Sciatic nerve (tissue), 2 donors: ENCODE measurements around the gene ASPSCR1. TPM values are rescaled to one million over a fixed set of nuclear protein-coding genes. Genes with fewer than 3 reads are reported as not detected.
"Not testable (repeated sequence)": the region's sequence is repeated elsewhere in the genome, so short reads cannot be mapped to it uniquely, and the experiment has no call there.

Experiments used
- ATAC-seq: fragments of 200-7000 bp; cut with Tn5 transposase; one replicate; pipeline ENCODE4 v1.9.1; 2020; ENCODE audit warnings: mild to moderate bottlenecking, moderate library complexity
- DNase-seq: peaks from one replicate; pipeline ENCODE4 v3.0.0-alpha.2; 2020; ENCODE audit warnings: low spot score
- intact Hi-C: fragments of 100-400 bp; cut with DNase I; formaldehyde crosslinking; loops from one replicate; pipeline ENCODE4 v1.14.2; 2022
- total RNA-seq: library from RNA; stranded (reverse); fragmentation: NEBNext Ultra II Directional; extraction: Animal tissue kit (Norgen Biotek cat#: 25700); gene quantifications from one replicate; pipeline ENCODE4 v1.2.1, GENCODE V29; 2021
- donor health status: DM: no; HTN: no; CAD: no.
- donor health status: DM: no; HTN: no; CAD: no.

Gene ASPSCR1
- total RNA-seq, 1 donor from 2014 or later: 32.5 TPM

DNA sequence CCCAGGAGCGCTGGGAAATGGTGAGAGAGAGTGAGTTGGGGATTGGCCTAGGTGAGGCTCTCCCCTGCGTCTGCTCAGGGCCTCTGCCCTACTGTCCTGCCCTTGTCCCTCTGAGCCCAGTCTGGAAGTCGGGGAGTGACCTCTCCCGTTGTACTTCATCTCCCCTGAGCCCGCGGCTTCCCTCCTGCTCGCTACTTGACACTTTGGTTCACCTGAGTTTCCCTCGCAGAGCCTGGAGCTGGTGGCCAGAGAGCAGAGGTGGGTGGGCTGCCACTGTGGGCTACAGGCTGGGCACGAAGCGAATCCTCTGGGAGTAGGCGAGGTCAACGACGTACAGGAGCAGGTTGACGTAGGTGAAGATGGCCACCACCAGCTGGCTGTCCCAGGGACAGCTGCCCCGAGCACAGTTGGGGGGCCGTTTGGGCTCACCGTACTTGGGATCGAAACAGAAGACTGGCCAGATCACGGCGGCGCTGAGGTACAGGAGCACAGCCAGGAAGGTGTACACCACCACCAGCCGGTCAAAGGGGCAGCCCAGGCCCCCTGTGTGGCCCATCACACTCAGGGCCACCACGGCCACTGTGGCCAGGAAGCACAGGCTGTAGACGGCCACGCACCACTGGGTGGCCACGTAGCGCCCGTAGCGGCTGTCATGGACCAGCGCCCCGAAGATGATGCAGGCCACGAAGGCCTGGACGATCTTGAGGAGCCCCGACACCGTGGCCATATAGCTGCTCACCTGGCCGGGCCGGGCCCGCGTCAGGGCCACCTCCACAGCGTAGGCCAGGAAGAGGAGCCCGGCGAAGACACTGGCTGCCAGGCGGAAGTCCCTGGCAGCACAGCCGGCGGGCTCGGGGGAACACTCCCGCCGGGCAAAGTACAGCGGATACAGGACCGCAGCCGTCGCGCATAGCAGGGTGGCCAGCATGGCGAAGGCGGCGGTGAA is 36.6 kb upstream of the ASPSCR1 start:
- intact Hi-C loops: no loop called here
- no peak for ATAC-seq
- no peak for DNase-seq

DNA sequence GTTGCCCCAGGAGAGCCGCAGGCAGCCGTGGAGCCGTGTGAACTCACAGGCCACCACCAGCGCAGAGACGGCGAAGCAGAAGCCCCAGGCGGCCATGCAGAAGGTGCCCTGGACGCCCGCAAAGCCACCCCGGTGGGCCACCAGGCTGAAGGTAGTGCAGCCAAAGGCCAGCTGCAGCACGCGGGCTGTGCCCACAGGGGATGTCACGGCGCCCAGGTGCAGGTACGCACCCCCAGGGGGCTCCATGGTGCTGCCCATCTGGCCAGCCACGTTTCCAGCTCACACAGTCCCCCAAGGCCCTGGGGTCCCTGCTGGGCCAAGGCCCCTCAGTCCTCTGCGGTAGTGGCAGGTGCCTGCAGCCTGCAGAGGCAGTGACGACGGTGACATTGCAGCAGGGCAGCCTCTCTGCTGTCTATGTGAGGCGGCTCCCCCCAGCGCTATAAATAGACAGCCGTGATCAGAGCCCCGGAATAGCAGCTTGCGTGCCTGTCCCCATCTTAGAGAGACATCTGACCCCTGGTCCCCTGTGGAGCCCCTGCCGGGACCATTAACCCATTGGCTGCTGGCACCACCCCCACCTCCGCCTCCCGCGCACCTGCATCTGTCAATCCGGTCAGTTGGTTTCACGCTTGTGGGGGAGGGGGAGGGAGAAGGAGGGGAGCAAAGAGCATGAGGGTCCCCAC is 35.8 kb upstream of the ASPSCR1 start:
- no peak for DNase-seq
- intact Hi-C loops: no loop called here
- ATAC-seq: no peak

DNA sequence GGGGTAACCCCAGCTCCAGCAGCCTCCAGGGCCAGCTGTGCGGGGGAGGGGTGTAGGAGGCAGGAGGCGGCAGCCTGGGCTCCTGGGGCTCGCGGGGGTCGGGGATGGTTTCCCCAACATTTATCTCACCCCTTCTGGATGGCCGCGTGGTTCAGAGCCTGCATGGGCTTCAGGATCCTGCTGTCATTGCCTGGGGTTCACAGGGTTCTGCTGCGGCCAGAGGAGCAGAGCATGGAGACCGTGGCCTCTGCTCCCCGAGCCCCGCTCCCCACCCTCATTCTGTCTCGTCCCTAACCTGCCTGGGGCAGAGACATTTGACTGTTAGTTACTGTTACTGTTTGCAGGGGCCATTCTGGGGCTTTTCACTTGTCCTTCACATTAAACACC is 35.3 kb upstream of the ASPSCR1 start:
- no peak for DNase-seq
- ATAC-seq: no peak
- intact Hi-C loops: no loop called here

DNA sequence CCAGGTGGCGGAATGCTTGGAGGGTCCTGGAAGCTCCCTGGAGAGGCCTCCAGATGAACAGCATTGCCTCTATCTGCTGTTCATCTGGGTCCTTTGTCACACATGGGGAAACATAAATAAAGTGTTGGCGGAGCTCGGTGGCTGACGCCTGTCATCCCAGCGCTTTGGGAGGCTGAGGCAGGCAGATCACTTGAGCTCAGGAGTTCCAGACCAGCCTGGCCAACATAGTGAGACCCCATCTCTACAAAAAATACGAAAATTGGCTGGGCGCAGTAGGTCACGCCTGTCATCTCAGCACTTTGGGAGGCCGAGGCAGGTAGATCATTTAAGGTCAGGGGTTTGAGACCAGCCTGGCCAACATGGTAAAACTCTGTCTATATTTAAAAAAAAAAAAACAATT is 32.6 kb upstream of the ASPSCR1 start:
- no peak for DNase-seq
- intact Hi-C loops: no loop called here
- no peak for ATAC-seq

DNA sequence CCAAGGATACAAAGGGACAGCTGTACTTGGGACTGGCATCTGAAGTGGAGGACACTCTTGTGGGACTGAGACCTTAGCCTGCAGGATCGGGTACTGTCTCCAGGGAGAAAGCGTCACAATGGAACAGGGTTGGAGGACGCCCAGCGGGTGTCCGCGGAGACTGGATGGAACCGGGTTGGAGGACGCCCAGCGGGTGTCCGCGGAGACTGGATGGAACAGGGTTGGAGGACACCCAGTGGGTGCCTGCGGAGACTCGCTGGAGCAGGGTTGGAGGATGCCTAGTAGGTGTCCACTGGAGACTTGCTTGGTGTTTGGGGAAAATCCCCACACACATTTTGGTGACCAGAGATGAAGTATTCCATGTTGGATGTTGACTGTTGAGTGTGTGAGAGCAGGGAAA is 30.2 kb upstream of the ASPSCR1 start, which contains the start of gene MYADML2:
MYADML2 (minus strand) TSS at position 45 of the 400 bp plus-strand sequence. CDS start 5,492 bp downstream, outside the sequence.
- DNase-seq (no peak), ATAC-seq (no peak)
- intact Hi-C loops: no loop called here

DNA sequence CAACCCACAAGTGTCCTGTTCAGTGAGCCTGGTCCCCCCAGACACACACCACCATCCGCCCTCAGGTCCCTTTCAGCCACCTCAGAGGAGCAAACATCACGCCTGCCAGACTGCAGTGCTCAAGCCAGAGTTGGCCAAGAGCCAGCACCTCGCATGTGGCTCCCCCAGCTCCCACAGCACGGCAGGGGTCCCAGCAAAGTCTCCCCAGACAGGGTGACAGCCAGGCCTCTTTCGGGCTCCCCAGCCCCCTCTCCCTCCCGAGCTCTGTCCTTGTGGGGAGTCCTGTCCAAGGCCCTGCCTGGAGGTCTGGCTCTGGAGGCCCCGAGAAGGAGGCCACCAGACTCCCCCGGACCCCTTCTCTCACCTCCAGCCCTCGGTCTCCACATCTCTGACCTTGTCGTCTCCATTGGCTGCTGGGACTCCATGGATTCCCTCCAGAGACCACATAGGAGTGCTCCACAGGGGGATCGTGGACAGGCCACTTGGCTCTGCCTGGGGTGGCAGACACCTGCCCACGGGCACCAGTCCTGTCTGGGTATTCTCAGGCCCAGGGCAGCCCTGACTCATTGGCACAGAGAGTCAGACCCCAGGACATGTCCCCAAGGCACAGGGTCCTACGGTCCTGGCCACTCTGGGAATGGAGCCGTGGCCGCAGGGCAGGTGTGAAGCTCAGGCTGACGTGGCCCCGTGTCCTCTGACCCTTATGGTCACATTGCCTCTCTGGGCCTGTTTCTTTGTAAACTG is 28.6 kb upstream of the ASPSCR1 start:
- peak; percentile 35 for ATAC-seq
- intact Hi-C loops: no loop called here
- no peak for DNase-seq

DNA sequence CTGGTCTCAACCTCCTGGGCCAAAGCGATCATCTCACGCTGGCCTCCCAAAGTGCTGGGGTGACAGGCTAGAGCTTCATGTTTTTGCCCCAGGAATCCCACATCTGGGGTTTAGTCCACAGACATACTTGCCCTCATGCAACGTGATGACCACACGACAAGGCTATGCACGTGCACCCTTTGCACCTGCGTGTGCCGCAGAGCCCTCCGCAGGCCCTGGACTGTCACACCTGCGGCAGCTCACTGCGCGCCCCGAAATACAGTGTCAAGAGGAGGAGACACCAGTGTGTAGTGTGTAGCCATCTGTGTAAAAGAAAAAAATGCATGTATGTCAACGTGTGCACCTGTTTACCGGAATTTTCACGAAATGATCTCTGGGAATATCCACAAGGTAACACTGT is 26.9 kb upstream of the ASPSCR1 start:
- no peak for ATAC-seq
- intact Hi-C loops: no loop called here
- no peak for DNase-seq

DNA sequence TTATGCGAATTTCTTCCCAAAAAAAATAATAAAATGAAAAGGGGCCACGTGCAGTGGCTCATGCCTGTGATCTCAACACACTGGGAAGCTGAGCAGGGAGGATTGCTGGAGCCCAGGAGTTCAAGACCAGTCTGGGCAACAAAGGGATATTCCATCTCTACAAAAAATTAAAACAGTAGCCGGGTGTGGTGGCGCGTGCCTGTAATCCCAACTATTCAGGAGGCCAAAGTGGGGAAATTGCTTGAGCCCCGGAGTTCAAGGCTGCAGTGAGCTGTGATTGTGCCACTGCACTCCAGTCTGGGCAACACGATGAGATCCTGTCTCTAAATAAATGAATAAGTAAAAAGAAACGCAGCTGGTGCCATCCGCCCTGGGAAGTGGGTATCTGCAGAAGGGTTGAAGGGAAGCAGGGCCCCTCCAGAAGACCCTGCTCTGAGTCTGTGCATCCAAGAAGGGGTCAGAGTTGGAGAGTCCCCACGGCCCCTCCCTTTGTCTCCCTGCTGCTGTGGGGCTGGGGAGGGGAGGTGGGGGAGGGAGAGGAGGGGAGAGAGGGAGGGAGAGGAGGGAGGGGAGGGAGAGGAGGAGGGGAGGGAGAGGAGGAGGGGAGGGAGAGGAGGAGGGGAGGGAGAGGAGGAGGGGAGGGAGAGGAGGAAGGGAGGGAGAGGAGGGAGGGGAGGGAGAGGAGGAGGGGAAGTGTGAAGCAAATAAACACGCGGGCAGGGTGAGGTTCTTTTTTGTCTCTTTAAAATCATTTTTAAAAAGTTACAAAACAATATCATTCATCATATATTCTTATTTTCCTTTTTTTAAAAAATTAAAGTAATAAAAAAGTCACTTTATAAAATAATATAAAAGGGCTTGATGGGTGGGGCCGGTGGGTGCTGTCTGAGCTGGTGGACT is 25.4 kb upstream of the ASPSCR1 start:
- ATAC-seq (no peak), DNase-seq (no peak)

DNA sequence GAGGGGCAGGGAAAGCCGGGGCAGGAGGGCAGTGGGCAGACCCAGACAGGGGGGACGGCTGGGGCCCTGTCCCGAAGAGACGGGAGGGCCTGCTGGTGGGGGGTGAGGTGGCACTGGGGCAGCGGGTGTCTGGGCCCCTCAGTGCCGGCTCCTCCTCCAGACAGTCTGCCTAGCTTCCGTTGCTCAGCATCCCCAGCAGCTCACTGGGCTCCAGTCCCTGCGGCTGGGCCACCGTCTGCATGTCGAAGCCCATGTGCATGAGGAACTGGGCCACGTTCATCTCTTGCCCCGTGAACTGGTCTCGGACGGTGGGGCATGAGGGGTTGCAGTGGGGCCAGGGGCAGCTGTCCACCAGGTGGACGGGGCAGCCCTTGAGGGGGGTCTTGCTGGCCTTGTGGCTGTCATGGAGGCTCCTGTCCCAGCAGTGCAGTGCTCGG is 24.6 kb upstream of the ASPSCR1 start:
- DNase-seq (no peak), ATAC-seq (peak; percentile 9)
- intact Hi-C loops: no loop called here

More for the DNA sequence above, 25.4 kb upstream of the ASPSCR1 start:
- intact Hi-C loops: no loop called here

DNA sequence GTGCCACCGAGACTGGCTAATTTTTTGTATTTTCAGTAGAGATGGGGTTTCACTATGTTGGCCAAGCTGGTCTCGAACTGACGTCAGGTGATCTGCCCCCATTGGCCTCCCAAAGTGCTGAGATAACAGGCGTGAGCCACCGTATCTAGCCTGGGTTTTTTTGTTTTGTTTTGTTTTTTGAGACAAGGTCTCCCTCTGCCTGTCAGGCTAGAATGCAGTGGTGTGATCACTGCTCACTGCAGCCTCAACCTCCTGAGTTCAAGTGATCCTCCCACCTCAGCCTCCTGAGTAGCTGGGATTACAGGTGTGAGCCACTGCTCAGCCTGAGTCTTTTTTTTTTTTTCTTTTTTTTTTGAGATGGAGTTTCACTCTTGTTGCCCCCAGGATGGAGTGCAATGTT is 24.0 kb upstream of the ASPSCR1 start:
- DNase-seq, ATAC-seq, intact Hi-C loops: not testable (repeated sequence)

DNA sequence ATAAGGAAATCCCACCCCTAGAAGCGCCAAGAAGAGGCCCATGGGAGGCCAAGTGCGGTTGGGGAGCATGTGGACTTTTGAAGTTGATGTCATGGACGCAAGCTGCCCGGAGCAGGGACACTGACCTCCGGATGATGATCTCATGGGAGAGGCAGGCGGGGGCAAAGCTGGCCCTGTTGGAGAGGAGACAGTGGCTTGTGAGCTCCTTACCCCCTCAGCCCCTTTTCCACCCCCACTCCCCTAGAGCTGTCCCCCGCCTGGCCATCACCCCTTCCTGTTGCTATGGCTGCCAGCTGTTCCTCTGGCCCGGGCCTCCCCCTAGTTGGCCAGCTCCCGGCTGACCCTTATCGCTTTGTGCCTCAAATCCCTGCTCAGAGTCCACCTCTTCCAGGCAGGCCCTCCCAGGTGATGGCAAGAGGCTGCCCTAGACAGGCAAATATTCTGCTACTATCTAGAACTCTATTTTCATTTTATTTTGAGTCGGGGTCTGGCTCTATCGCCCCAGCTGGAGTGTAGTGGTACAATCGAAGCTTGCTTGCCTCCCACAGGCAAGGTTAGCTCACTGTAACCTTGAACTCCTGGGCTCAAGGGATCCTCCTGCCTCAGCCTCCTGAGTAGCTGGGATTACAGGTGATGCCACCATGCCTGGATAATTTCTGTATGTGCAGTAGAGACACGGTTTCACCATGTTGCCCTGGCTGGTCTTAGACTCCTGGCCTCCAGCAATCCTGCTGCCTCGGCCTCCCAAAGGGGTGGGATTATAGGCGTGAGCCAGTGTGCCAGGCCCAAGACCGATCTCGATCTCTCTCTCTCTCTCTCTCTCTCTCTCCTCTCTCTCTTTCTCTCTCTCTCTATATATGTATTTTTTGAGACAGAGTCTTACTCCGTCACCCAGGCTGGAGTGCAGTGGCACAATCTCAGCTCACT is 23.0 kb upstream of the ASPSCR1 start:
- DNase-seq: no peak
- no peak for ATAC-seq
- intact Hi-C loops: loop anchor here (5.0 kb wide), 1 partner anchor 198 kb away; no protein-coding TSS in a partner anchor

DNA sequence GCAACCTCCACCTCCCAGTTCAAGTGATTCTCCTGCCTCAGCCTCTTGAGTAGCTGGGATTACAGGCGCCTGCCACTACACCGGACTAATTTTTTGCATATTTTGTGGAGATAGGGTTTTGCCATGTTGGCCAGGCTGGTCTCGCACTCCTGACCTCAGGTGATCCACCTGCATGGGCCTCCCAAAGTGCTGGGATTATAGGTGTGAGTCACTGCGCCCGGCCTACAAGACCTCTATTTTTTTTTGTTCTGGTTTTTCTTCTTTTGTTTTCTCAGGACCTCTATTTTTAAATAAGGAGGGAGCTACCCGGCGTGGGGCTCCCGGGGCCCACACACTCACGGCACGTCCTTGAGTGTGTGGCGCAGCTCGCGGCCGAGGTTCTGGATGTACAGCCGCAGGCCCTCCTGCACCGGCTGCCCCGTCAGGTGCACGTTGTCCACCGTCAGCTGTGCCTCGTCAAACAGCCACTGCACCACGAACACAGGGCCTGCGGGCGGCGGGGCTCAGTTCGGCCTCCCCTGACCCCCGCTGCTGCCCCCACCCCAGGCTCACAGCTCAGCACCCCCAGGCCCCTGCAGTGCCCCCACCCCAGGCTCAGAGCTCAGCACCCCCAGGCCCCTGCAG is 22.3 kb upstream of the ASPSCR1 start:
- ATAC-seq: no peak
- intact Hi-C loops: loop anchor here (5.0 kb wide), 1 partner anchor 197 kb away; no protein-coding TSS in a partner anchor
- DNase-seq: no peak

DNA sequence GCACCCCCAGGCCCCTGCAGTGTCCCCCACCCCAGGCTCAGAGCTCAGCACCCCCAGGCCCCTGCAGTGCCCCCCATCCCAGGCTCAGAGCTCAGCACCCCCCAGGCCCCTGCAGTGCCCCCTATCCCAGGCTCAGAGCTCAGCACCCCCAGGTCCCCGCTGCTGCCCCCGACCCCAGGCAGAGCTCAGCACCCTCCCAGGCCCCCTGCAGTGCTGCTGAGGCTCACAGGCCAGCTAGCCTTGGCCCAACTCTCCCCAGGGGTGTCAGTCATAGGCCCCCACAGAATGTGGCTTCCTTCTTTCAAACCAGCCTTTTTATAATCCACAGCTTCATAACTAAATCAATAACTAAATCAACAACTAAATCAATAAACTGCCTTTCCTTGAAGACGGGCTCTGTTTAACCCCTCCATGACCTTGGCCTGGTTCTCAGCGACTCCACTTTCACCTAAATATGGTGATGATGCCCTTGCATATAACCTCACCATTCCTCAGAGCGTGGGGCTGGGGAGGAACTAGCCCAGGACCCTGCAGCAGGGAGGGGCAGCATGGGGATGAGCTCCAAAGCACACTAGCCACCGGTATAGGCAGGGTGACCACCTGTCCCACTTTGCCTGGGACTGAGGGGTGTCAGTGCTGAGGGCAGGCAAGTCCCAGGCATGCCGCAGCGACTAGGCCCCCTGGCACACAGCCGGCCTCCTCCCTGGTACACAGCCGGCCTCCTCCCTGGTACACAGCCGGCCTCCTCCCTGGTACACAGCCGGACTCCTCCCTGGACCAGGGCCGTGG is 21.5 kb upstream of the ASPSCR1 start:
- no peak for ATAC-seq
- DNase-seq: no peak
- intact Hi-C loops: loop anchor here (5.0 kb wide), 1 partner anchor 196 kb away; no protein-coding TSS in a partner anchor

DNA sequence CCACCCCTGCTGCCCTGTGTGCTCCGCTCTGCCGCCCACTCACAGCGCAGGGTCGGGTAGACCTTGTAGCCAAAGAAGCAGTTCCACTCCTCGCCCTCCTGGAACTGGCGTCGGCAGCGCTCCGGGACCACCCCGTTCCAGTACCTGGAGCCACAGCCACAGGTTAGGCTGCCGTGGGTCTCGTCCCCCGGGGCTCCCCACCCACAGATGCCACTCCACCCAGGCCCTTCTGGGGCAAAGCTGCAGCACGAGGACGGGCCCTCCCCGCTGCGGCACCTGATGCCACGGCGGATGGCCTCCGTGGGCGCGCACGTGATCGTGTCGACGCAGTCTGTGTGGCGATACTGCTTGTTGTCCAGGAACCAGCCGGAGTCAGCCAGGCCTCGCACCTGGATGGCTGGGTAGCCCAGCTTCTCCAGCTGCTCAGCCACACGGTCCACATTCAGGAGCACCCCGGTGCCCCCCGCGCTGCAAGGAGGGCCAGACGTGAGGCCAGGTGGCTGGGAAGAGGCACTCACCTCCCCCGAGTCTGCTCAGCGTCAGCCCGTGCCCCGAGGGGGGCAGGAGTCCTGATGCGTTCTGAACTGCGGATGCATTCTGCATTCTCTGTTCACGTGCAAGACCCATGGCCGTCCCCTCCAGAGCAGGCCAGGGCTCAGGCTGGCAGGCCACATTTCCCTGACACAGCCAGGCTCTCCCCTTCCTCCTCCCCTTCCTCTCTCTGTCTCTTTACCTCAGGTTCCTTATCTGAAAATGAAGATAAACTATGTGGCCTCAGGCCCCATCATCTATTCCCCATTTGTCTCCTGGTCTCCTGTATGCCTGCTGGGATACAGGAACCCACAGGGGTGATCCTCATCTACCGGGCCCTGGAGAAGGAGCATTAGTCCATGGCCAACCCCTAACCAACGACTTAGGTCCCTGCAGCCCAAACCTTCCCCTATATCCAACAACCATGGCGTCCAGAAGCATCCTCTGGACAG is 20.5 kb upstream of the ASPSCR1 start:
- DNase-seq (no peak), ATAC-seq (no peak)
- intact Hi-C loops: loop anchor here (5.0 kb wide), 1 partner anchor 195 kb away; no protein-coding TSS in a partner anchor
